Fibroblast of lung (primary cell): Measurements from ENCODE around the gene FSD1L. TPM values are rescaled to one million over a fixed set of nuclear protein-coding genes. Genes with fewer than 3 reads are reported as not detected.

Experiments used
- DNase-seq, 2 donors: peaks; one replicate each; pipeline versions ENCODE4 v3.0.0 to v3.0.0-alpha.2; 2010; ENCODE audit warnings: low read depth in 2 of 2
- H2AFZ ChIP-seq: 2 replicates; pipeline ENCODE4 v1.5.1; 2012; ENCODE audit warnings: low read length, control low read depth, inconsistent platforms
- H3K27ac ChIP-seq: 2 replicates; pipeline ENCODE4 v1.5.1; 2011; ENCODE audit warnings: low read length, control low read depth; ENCODE audit not compliant: insufficient read depth
- H3K27me3 ChIP-seq: 2 replicates; pipeline ENCODE4 v1.5.1; 2011; ENCODE audit warnings: mild to moderate bottlenecking, low read length; ENCODE audit not compliant: control insufficient read depth, insufficient read depth
- H3K36me3 ChIP-seq: 2 replicates; pipeline ENCODE4 v1.5.1; 2011; ENCODE audit warnings: low read length; ENCODE audit not compliant: control insufficient read depth, insufficient read depth
- H3K4me1 ChIP-seq: 2 replicates; pipeline ENCODE4 v1.5.1; 2011; ENCODE audit warnings: low read length; ENCODE audit not compliant: control insufficient read depth, insufficient read depth; ENCODE audit errors: extremely low read depth
- H3K4me2 ChIP-seq: 2 replicates; pipeline ENCODE4 v1.5.1; 2011; ENCODE audit warnings: low read length, control low read depth; ENCODE audit not compliant: insufficient read depth; ENCODE audit errors: extremely low read depth
- H3K4me3 ChIP-seq, 4 experiments: fragments of 200-600 bp in 1 of 4; sonication (generic) in 1 of 4; replicated peaks in 1 of 4; 2 replicates each; pipeline ENCODE4 v1.5.1; 2011 to 2016; ENCODE audit warnings: low read length in 4 of 4, low read depth in 3 of 4, mild to moderate bottlenecking in 3 of 4, control low read depth in 2 of 4, inconsistent platforms in 1 of 4, mixed read lengths in 1 of 4; ENCODE audit not compliant: insufficient read depth in 1 of 4; ENCODE audit errors: control extremely low read depth in 1 of 4
- H3K79me2 ChIP-seq: 2 replicates; pipeline ENCODE4 v1.5.1; 2012; ENCODE audit warnings: mild to moderate bottlenecking, low read length, inconsistent platforms; ENCODE audit not compliant: control insufficient read depth, insufficient read depth
- H3K9ac ChIP-seq: 2 replicates; pipeline ENCODE4 v1.5.1; 2011; ENCODE audit warnings: mild to moderate bottlenecking, low read length, control low read depth; ENCODE audit not compliant: insufficient read depth
- H3K9me3 ChIP-seq: 2 replicates; pipeline ENCODE4 v1.5.1; 2012; ENCODE audit warnings: low read depth, low read length; ENCODE audit not compliant: control insufficient read depth, insufficient read depth
- H4K20me1 ChIP-seq: 2 replicates; pipeline ENCODE4 v1.5.1; 2011; ENCODE audit warnings: low read length; ENCODE audit not compliant: control insufficient read depth, insufficient read depth; ENCODE audit errors: extremely low read depth
- CTCF ChIP-seq, 2 donors: IDR thresholded peaks in 1 of 2; conservative IDR thresholded peaks in 1 of 2; 1 replicate in 1 of 2; 2 replicates in 1 of 2; pipeline ENCODE4 v1.5.1; 2011 to 2012; ENCODE audit warnings: low read length in 2 of 2, control low read depth in 1 of 2, inconsistent platforms in 1 of 2, low read depth in 1 of 2, mild to moderate bottlenecking in 1 of 2
- EZH2 ChIP-seq: IDR thresholded peaks from 2 replicates; pipeline ENCODE4 v1.5.1; 2012; ENCODE audit warnings: low read length, control low read depth, mild to moderate bottlenecking; ENCODE audit errors: missing control alignments
- polyA plus RNA-seq, 2 donors: library from polyadenylated mRNA; depleted of rRNA in 1 of 2; stranded (reverse) in 1 of 2; unstranded in 1 of 2; fragments of >200 nt; gene quantifications; 2 replicates each; pipeline ENCODE4 v1.2.1, GENCODE V29; 2011 to 2012; ENCODE audit warnings: missing spikeins in 1 of 2
- total RNA-seq: library from RNA; depleted of rRNA; stranded (reverse); fragments of >200 nt; gene quantifications from 2 replicates; pipeline ENCODE4 v1.2.1, GENCODE V29; 2014

FSD1L gene
- total and polyA plus RNA-seq, 2 donors (not counting 1 experiment from before 2014, with no cell fraction given): 4.0 to 6.1 TPM

GRCh38 chr9:105459336-105459735 is 11.5 kb downstream of the FSD1L start:
- no peak for TF ChIP-seq EZH2
- no peak overlapping the region for H2AFZ ChIP-seq
- H3K27me3 ChIP-seq: no peaks in the 10 kb centered on the region
- H3K27ac ChIP-seq: no peak overlapping the region
- DNase-seq: no peak
- H3K36me3 ChIP-seq: no peaks in the 10 kb centered on the region
- H3K9ac ChIP-seq: no peak overlapping the region
- H3K4me1 ChIP-seq: no peaks in the 10 kb centered on the region
- H3K4me3 ChIP-seq: no peak overlapping the region
- peaks cover 73% of the 10 kb centered on the region for H3K79me2 ChIP-seq
- H3K9me3 ChIP-seq: no peaks in the 10 kb centered on the region
- H3K4me2 ChIP-seq: no peak overlapping the region
- H4K20me1 ChIP-seq: peaks cover 2% of the 10 kb centered on the region

GRCh38 chr9:105466898-105467455 is 19.1 kb downstream of the FSD1L start:
- Histone ChIP-seq H3K27me3 (no peaks in the 10 kb centered on the region), H3K79me2 (peaks cover 6% of the 10 kb centered on the region), H3K9me3 (no peaks in the 10 kb centered on the region), H3K36me3 (no peaks in the 10 kb centered on the region), H4K20me1 (peaks cover 2% of the 10 kb centered on the region), H3K27ac (no peak overlapping the region), H3K4me2 (no peak overlapping the region), H2AFZ (no peak overlapping the region), H3K9ac (no peak overlapping the region), H3K4me3 (no peak overlapping the region), H3K4me1 (no peaks in the 10 kb centered on the region)
- peak; percentile 48 to 52 for DNase-seq
- no peak for TF ChIP-seq EZH2
- TF ChIP-seq CTCF (conservative IDR thresholded peaks at IDR 0.05 in 1 of 2, IDR thresholded peaks at IDR 0.05 in 1 of 2; ENCODE audit: low read depth in 1 of 2, low read length in 2 of 2): no peak

- no peak overlapping the region for H3K27ac ChIP-seq
- peaks cover 2% of the 10 kb centered on the region for H3K79me2 ChIP-seq
- H4K20me1 ChIP-seq: peaks cover 2% of the 10 kb centered on the region
- H3K4me3 ChIP-seq: no peak overlapping the region
- H2AFZ ChIP-seq: no peak overlapping the region
- H3K4me1 ChIP-seq: no peaks in the 10 kb centered on the region
- no peaks in the 10 kb centered on the region for H3K36me3 ChIP-seq
- TF ChIP-seq EZH2 (no peak), CTCF (conservative IDR thresholded peaks at IDR 0.05 in 1 of 2, IDR thresholded peaks at IDR 0.05 in 1 of 2; ENCODE audit: low read depth in 1 of 2, low read length in 2 of 2) (no peak)
- H3K9me3 ChIP-seq: no peaks in the 10 kb centered on the region
- DNase-seq: no peak
- no peak overlapping the region for H3K4me2 ChIP-seq
- no peaks in the 10 kb centered on the region for H3K27me3 ChIP-seq
- H3K9ac ChIP-seq: no peak overlapping the region
Observed at GRCh38 chr9:105468875-105469274, 21.0 kb downstream of the FSD1L start.
